HepG2 (cell line): ENCODE data around the gene MPV17L2. TPM values are rescaled to one million over a fixed set of nuclear protein-coding genes. Genes with fewer than 3 reads are reported as not detected.

ENCODE experiments used
- ATF7 ChIP-seq, 2 experiments: fragments of 450-650 bp in 1 of 2; sonication (generic) in 1 of 2; formaldehyde crosslinking in 1 of 2; IDR thresholded peaks; 2 replicates each; pipeline versions ENCODE4 v1.4.0 to v1.6.1; 2016 to 2020; ENCODE audit warnings: antibody characterized with exemption in 1 of 2, mild to moderate bottlenecking in 1 of 2, missing genetic modification reagents in 1 of 2
- FOXA1 ChIP-seq, 2 experiments: fragments of 450-650 bp in 1 of 2; sonication (generic) in 1 of 2; formaldehyde crosslinking in 1 of 2; IDR thresholded peaks; 2 replicates each; pipeline versions ENCODE4 v1.4.0 to v1.6.1; 2016 to 2020; ENCODE audit warnings: missing genetic modification reagents in 1 of 2
- KLF13 ChIP-seq: sonication (generic); formaldehyde crosslinking; IDR thresholded peaks from 2 replicates; pipeline ENCODE4 v1.4.0; 2020; ENCODE audit warnings: mild to moderate bottlenecking, missing genetic modification reagents
- MED1 ChIP-seq: sonication (generic); formaldehyde crosslinking; IDR thresholded peaks from 2 replicates; pipeline ENCODE4 v1.4.0; 2020; ENCODE audit warnings: missing genetic modification reagents
- NFYC ChIP-seq: IDR thresholded peaks from 2 replicates; pipeline ENCODE4 v1.6.1; 2016; ENCODE audit warnings: missing genetic modification reagents, missing compliant biosample characterization
- PRMT3 ChIP-seq: sonication (generic); formaldehyde crosslinking; IDR thresholded peaks from 2 replicates; pipeline ENCODE4 v1.8.1; 2022; ENCODE audit warnings: low read depth, mild to moderate bottlenecking, moderate library complexity, missing genetic modification reagents, borderline replicate concordance
- ZNF138 ChIP-seq: sonication (generic); formaldehyde crosslinking; IDR thresholded peaks from 2 replicates; pipeline ENCODE4 v1.5.0; 2020; ENCODE audit warnings: mild to moderate bottlenecking, low read depth, missing genetic modification reagents
- ZNF678 ChIP-seq: sonication (generic); formaldehyde crosslinking; IDR thresholded peaks from 2 replicates; pipeline ENCODE4 v1.4.0; 2020; ENCODE audit warnings: mild to moderate bottlenecking, missing genetic modification reagents
- ZNF883 ChIP-seq: sonication (generic); formaldehyde crosslinking; IDR thresholded peaks from 2 replicates; pipeline ENCODE4 v1.5.1; 2020; ENCODE audit warnings: mild to moderate bottlenecking, missing genetic modification reagents; ENCODE audit errors: not compliant biosample characterization
- polyA plus RNA-seq, 8 experiments: library from polyadenylated mRNA; depleted of rRNA in 3 of 8; stranded (reverse) in 7 of 8; unstranded in 1 of 8; fragments of >200 nt; fragmentation: Illumina TruSeq in 4 of 8; extraction: Trizol in 4 of 8; gene quantifications; 2 replicates each; pipeline versions ENCODE4 v1.2.1 to v1.2.3, GENCODE V29; 2011 to 2016; ENCODE audit warnings: low read depth in 4 of 8, missing spikeins in 1 of 8, mixed read lengths in 1 of 8; ENCODE audit not compliant: insufficient read depth in 1 of 8
- total RNA-seq, 5 experiments: library from RNA; depleted of rRNA; stranded (reverse); fragments of >200 nt; fragmentation: Illumina TruSeq; extraction: Trizol; gene quantifications; 2 replicates each; pipeline ENCODE4 v1.2.3, GENCODE V29; 2016; ENCODE audit warnings: low read depth in 1 of 5
- TF ChIP-seq, protein P1 (sequence below): sonication (generic); formaldehyde crosslinking; conservative IDR thresholded peaks from 2 replicates; pipeline ENCODE4 v1.8.1; 2023; ENCODE audit warnings: missing genetic modification reagents
- TF ChIP-seq, protein P2 (sequence below): sonication (generic); formaldehyde crosslinking; IDR thresholded peaks from 2 replicates; pipeline ENCODE4 v1.4.0; 2020; ENCODE audit warnings: missing genetic modification reagents
- TF ChIP-seq, protein P3 (sequence below): sonication (generic); formaldehyde crosslinking; IDR thresholded peaks from 2 replicates; pipeline ENCODE4 v1.4.0; 2020; ENCODE audit warnings: missing genetic modification reagents
- TF ChIP-seq, protein P4 (sequence below): sonication (generic); formaldehyde crosslinking; IDR thresholded peaks from 2 replicates; pipeline ENCODE4 v1.8.1; 2023; ENCODE audit warnings: mild to moderate bottlenecking, inconsistent platforms, moderate library complexity, missing genetic modification reagents, borderline replicate concordance
- TF ChIP-seq, protein P5 (sequence below): sonication (generic); formaldehyde crosslinking; IDR thresholded peaks from 2 replicates; pipeline ENCODE4 v1.8.0; 2022; ENCODE audit warnings: mild to moderate bottlenecking, missing genetic modification reagents, moderate library complexity
- TF ChIP-seq, protein P6 (sequence below): sonication (generic); formaldehyde crosslinking; IDR thresholded peaks from 2 replicates; pipeline ENCODE4 v1.4.0; 2020; ENCODE audit warnings: missing genetic modification reagents
- TF ChIP-seq, protein P7 (sequence below): sonication (generic); formaldehyde crosslinking; conservative IDR thresholded peaks from 2 replicates; pipeline ENCODE4 v1.4.0; 2020; ENCODE audit warnings: missing genetic modification reagents

MPV17L2 gene
- total and polyA plus RNA-seq, 2 of the 13 experiments (the other 11 are each of a cell fraction or from before 2014, with no cell fraction given), result 13.6 to 16.7 TPM

DNA sequence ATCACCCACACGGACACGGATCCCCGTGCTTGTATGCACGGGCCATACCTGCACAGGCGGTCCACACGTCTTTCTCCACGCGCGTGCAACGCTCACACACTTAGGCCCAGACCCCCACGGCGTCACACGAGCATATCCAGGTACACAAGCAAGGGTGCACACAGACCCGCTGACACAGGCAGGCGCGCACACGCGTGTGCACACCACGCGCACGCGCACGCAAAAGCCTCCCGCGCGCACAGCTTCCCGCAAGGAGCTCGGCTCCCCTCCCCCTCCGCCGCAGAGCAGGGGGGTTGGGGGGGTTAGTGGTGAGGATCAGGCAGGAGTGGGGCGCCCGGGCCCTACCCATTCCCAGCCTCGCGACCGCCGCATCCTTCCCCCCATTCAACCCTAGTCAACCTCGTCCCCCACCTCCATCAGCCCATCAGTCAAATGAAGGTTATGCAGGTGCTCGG is 10.4 kb downstream of the MPV17L2 start (continued):
- TF ChIP-seq, protein P1, sequence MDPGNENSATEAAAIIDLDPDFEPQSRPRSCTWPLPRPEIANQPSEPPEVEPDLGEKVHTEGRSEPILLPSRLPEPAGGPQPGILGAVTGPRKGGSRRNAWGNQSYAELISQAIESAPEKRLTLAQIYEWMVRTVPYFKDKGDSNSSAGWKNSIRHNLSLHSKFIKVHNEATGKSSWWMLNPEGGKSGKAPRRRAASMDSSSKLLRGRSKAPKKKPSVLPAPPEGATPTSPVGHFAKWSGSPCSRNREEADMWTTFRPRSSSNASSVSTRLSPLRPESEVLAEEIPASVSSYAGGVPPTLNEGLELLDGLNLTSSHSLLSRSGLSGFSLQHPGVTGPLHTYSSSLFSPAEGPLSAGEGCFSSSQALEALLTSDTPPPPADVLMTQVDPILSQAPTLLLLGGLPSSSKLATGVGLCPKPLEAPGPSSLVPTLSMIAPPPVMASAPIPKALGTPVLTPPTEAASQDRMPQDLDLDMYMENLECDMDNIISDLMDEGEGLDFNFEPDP, result 0 out of 2 replicates have a peak, but pooled peaks have one; percentile 51
- no peak for TF ChIP-seq ATF7 (IDR thresholded peaks at IDR 0.05)
- 0 out of 2 replicates have a peak, but pooled peaks have one; percentile 42 for TF ChIP-seq ATF7 (CRISPR knock-in tag; IDR thresholded peaks at IDR 0.05)
- TF ChIP-seq, protein P2, sequence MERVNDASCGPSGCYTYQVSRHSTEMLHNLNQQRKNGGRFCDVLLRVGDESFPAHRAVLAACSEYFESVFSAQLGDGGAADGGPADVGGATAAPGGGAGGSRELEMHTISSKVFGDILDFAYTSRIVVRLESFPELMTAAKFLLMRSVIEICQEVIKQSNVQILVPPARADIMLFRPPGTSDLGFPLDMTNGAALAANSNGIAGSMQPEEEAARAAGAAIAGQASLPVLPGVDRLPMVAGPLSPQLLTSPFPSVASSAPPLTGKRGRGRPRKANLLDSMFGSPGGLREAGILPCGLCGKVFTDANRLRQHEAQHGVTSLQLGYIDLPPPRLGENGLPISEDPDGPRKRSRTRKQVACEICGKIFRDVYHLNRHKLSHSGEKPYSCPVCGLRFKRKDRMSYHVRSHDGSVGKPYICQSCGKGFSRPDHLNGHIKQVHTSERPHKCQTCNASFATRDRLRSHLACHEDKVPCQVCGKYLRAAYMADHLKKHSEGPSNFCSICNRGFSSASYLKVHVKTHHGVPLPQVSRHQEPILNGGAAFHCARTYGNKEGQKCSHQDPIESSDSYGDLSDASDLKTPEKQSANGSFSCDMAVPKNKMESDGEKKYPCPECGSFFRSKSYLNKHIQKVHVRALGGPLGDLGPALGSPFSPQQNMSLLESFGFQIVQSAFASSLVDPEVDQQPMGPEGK (CRISPR knock-in tag), result peak; percentile 34; the same call in 1 of the 2 replicates
- 0 out of 2 replicates have a peak, but pooled peaks have one; percentile 26 for TF ChIP-seq ZNF138 (CRISPR knock-in tag)
- 0 out of 2 replicates have a peak, but pooled peaks have one; percentile 24 for TF ChIP-seq PRMT3
- TF ChIP-seq, protein P3, sequence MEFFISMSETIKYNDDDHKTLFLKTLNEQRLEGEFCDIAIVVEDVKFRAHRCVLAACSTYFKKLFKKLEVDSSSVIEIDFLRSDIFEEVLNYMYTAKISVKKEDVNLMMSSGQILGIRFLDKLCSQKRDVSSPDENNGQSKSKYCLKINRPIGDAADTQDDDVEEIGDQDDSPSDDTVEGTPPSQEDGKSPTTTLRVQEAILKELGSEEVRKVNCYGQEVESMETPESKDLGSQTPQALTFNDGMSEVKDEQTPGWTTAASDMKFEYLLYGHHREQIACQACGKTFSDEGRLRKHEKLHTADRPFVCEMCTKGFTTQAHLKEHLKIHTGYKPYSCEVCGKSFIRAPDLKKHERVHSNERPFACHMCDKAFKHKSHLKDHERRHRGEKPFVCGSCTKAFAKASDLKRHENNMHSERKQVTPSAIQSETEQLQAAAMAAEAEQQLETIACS (CRISPR knock-in tag), result peak; percentile 92
- peak; percentile 28 for TF ChIP-seq ZNF883
- TF ChIP-seq, protein P4, sequence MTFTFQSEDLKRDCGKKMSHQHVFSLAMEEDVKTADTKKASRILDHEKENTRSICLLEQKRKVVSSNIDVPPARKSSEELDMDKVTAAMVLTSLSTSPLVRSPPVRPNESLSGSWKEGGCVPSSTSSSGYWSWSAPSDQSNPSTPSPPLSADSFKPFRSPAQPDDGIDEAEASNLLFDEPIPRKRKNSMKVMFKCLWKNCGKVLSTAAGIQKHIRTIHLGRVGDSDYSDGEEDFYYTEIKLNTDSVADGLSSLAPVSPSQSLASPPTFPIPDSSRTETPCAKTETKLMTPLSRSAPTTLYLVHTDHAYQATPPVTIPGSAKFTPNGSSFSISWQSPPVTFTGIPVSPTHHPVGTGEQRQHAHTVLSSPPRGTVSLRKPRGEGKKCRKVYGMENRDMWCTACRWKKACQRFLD (CRISPR knock-in tag), result 0 out of 2 replicates have a peak, but pooled peaks have one; percentile 21
- TF ChIP-seq FOXA1 (IDR thresholded peaks at IDR 0.05), result no peak
- 0 out of 2 replicates have a peak, but pooled peaks have one; percentile 4 for TF ChIP-seq FOXA1 (CRISPR knock-in tag; IDR thresholded peaks at IDR 0.05)
- TF ChIP-seq, protein P5, sequence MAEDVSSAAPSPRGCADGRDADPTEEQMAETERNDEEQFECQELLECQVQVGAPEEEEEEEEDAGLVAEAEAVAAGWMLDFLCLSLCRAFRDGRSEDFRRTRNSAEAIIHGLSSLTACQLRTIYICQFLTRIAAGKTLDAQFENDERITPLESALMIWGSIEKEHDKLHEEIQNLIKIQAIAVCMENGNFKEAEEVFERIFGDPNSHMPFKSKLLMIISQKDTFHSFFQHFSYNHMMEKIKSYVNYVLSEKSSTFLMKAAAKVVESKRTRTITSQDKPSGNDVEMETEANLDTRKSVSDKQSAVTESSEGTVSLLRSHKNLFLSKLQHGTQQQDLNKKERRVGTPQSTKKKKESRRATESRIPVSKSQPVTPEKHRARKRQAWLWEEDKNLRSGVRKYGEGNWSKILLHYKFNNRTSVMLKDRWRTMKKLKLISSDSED, result 0 out of 2 replicates have a peak, but pooled peaks have one; percentile 74
- TF ChIP-seq, protein P6, sequence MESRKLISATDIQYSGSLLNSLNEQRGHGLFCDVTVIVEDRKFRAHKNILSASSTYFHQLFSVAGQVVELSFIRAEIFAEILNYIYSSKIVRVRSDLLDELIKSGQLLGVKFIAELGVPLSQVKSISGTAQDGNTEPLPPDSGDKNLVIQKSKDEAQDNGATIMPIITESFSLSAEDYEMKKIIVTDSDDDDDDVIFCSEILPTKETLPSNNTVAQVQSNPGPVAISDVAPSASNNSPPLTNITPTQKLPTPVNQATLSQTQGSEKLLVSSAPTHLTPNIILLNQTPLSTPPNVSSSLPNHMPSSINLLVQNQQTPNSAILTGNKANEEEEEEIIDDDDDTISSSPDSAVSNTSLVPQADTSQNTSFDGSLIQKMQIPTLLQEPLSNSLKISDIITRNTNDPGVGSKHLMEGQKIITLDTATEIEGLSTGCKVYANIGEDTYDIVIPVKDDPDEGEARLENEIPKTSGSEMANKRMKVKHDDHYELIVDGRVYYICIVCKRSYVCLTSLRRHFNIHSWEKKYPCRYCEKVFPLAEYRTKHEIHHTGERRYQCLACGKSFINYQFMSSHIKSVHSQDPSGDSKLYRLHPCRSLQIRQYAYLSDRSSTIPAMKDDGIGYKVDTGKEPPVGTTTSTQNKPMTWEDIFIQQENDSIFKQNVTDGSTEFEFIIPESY, result peak; percentile 2; the same call in 1 of the 2 replicates
- 0 out of 2 replicates have a peak, but pooled peaks have one; percentile 2 for TF ChIP-seq MED1
- 0 out of 2 replicates have a peak, but pooled peaks have one; percentile 27 for TF ChIP-seq ZNF678 (CRISPR knock-in tag)
- TF ChIP-seq, protein P7, sequence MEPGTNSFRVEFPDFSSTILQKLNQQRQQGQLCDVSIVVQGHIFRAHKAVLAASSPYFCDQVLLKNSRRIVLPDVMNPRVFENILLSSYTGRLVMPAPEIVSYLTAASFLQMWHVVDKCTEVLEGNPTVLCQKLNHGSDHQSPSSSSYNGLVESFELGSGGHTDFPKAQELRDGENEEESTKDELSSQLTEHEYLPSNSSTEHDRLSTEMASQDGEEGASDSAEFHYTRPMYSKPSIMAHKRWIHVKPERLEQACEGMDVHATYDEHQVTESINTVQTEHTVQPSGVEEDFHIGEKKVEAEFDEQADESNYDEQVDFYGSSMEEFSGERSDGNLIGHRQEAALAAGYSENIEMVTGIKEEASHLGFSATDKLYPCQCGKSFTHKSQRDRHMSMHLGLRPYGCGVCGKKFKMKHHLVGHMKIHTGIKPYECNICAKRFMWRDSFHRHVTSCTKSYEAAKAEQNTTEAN (CRISPR knock-in tag), result no peak
- TF ChIP-seq KLF13 (CRISPR knock-in tag), result 0 out of 2 replicates have a peak, but pooled peaks have one; percentile 27
- TF ChIP-seq NFYC (CRISPR knock-in tag), result no peak
